ENCODE data around the gene DESI1.
"Not testable (repeated sequence)": the region's sequence is repeated elsewhere in the genome, so short reads cannot be mapped to it uniquely, and the experiment has no call there.

Gene DESI1

GRCh38 chr22:41620589-41621098 lies at the start of gene DESI1:
TSS of gene DESI1 (minus strand) at chr22:41621043. CDS start at chr22:41620839, 204 bp downstream.
- no peaks in the 10 kb centered on the region for H3K9me3 Mint-ChIP-seq
- peak within 1 kb of the TSS; percentile 100 for H3K27ac Mint-ChIP-seq
- H3K4me3 Mint-ChIP-seq = peak within 1 kb of the TSS; percentile 99
- peaks cover 47% of the 10 kb centered on the region for H3K36me3 Mint-ChIP-seq (ENCODE audit: low read depth)
- peaks cover 56% of the 10 kb centered on the region for H3K4me1 Mint-ChIP-seq (ENCODE audit: low read depth)
- no peaks in the 10 kb centered on the region for H3K27me3 Mint-ChIP-seq

DNA sequence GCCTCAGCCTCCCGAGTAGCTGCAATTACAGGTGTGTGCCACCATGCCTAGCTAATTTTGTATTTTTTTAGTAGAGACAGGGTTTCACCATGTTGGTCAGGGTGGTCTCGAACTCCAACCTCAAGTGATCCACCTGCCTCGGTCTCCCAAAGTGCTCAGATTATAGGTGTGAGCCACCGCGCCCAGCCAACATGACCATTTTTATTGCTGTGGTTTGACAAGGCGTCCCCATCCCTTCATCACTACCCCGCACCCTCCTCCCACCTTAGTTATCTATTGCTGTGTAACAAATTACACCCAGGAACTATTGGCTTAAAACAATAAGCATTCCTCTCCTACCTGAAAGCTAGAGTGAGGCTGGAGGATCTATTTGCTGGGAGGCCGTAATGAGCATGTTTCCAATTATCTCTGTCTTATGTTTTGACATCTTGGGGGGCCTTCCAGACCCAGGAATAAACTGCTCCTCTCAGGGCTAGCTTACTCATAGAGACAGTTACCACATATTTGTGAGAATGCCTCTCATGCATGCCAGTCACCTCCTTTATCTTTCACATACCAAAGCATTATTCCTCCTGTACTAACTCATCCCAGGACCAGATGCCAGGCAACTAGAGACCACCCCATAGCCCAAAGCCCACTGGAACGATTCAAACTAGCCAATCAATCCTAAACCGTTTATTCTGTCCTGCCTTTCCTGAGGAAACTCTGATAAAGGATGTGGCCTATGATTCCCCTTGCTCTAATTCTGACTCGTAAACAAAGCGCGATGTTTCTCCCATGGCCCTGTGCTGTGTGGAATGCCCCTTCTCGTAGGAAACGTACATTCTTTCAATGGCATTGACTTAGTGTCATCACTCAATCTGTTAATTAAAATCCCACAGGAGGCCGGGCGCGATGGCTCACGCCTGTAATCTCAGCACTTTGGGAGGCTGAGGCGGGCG lies 48.4 kb upstream of the DESI1 start:
- Mint-ChIP-seq H3K9me3 (no peaks in the 10 kb centered on the region), H3K27ac (peak overlapping the region; percentile 10), H3K27me3 (no peaks in the 10 kb centered on the region), H3K36me3 (ENCODE audit: low read depth) (peaks cover 39% of the 10 kb centered on the region), H3K4me1 (ENCODE audit: low read depth) (peaks cover 6% of the 10 kb centered on the region), H3K4me3 (no peak overlapping the region)

GRCh38 chr22:41664951-41665350 lies 44.1 kb upstream of the DESI1 start:
- no peak overlapping the region for H3K4me3 Mint-ChIP-seq
- H3K36me3 Mint-ChIP-seq (ENCODE audit: low read depth) = peaks cover 57% of the 10 kb centered on the region
- H3K4me1 Mint-ChIP-seq (ENCODE audit: low read depth) = peaks cover 6% of the 10 kb centered on the region
- no peak overlapping the region for H3K27ac Mint-ChIP-seq
- H3K9me3 Mint-ChIP-seq = no peaks in the 10 kb centered on the region
- no peaks in the 10 kb centered on the region for H3K27me3 Mint-ChIP-seq

GRCh38 chr22:41664490-41664889 lies 43.6 kb upstream of the DESI1 start:
- H3K4me3 Mint-ChIP-seq = no peak overlapping the region
- no peaks in the 10 kb centered on the region for H3K9me3 Mint-ChIP-seq
- peaks cover 6% of the 10 kb centered on the region for H3K4me1 Mint-ChIP-seq (ENCODE audit: low read depth)
- H3K27me3 Mint-ChIP-seq = no peaks in the 10 kb centered on the region
- peaks cover 59% of the 10 kb centered on the region for H3K36me3 Mint-ChIP-seq (ENCODE audit: low read depth)
- H3K27ac Mint-ChIP-seq = no peak overlapping the region

GRCh38 chr22:41663594-41663993 lies 42.8 kb upstream of the DESI1 start:
- Mint-ChIP-seq H3K27ac (peak overlapping the region; percentile 61), H3K36me3 (ENCODE audit: low read depth) (peaks cover 60% of the 10 kb centered on the region)
- H3K27me3 Mint-ChIP-seq; H3K4me3 Mint-ChIP-seq; H3K4me1 Mint-ChIP-seq (ENCODE audit: low read depth); H3K9me3 Mint-ChIP-seq: not testable (repeated sequence)

DNA sequence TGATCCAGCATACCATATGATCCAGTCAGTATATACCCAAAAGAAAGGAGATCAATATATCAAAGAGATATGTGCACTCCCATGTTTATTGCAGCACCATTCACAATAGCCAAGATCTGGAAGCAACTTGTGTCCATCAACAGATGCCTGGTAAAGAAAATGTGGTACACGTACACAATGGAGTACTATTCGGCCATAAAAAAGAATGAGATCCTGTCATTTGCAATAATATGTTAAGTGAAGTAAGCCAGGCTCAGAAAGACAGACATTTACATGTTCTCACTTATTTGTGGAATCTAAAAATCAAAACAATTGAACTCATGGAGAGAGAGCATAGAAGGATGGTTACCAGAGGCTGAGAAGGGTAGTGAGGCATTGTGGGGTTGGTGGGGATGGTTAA lies 40.9 kb upstream of the DESI1 start:
- no peaks in the 10 kb centered on the region for H3K9me3 Mint-ChIP-seq
- peaks cover 69% of the 10 kb centered on the region for H3K36me3 Mint-ChIP-seq (ENCODE audit: low read depth)
- no peaks in the 10 kb centered on the region for H3K27me3 Mint-ChIP-seq
- peaks cover 4% of the 10 kb centered on the region for H3K4me1 Mint-ChIP-seq (ENCODE audit: low read depth)
- H3K27ac Mint-ChIP-seq = no peak overlapping the region
- no peak overlapping the region for H3K4me3 Mint-ChIP-seq

GRCh38 chr22:41661088-41661487 lies 40.2 kb upstream of the DESI1 start:
- Mint-ChIP-seq H3K27me3 (no peaks in the 10 kb centered on the region), H3K36me3 (ENCODE audit: low read depth) (peaks cover 72% of the 10 kb centered on the region), H3K9me3 (no peaks in the 10 kb centered on the region), H3K27ac (no peak overlapping the region), H3K4me3 (no peak overlapping the region), H3K4me1 (ENCODE audit: low read depth) (no peaks in the 10 kb centered on the region)

- Mint-ChIP-seq H3K9me3 (no peaks in the 10 kb centered on the region), H3K36me3 (ENCODE audit: low read depth) (peaks cover 75% of the 10 kb centered on the region), H3K4me1 (ENCODE audit: low read depth) (no peaks in the 10 kb centered on the region), H3K27ac (peak overlapping the region; percentile 59), H3K27me3 (no peaks in the 10 kb centered on the region), H3K4me3 (no peak overlapping the region)
These were observed 39.6 kb upstream of the DESI1 start for GRCh38 chr22:41660416-41660815.

DNA sequence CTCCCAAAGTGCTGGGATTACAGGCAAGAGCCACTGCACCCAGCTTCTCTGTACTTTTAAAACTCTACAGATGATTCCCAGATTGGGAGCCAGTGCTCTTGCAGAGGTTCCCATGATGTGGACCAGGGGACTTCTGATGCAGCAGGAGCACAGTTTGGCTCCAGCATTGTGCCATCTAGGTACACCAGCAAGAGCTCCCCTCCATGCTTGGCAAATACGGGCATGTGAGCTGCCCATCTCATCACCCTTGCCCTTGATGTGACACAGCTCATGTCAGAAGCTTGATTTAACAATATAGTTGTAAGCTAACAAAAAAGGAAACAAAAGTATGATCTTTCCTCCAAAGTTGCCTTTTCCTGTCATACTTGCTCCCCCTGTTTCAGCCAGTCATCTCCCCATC lies 39.1 kb upstream of the DESI1 start:
- no peak overlapping the region for H3K4me3 Mint-ChIP-seq
- no peaks in the 10 kb centered on the region for H3K4me1 Mint-ChIP-seq (ENCODE audit: low read depth)
- H3K27me3 Mint-ChIP-seq = no peaks in the 10 kb centered on the region
- H3K9me3 Mint-ChIP-seq = no peaks in the 10 kb centered on the region
- peak overlapping the region; percentile 59 for H3K27ac Mint-ChIP-seq
- H3K36me3 Mint-ChIP-seq (ENCODE audit: low read depth) = peaks cover 73% of the 10 kb centered on the region

- no peaks in the 10 kb centered on the region for H3K27me3 Mint-ChIP-seq
- no peaks in the 10 kb centered on the region for H3K4me1 Mint-ChIP-seq (ENCODE audit: low read depth)
- no peak overlapping the region for H3K4me3 Mint-ChIP-seq
- no peak overlapping the region for H3K27ac Mint-ChIP-seq
- peaks cover 74% of the 10 kb centered on the region for H3K36me3 Mint-ChIP-seq (ENCODE audit: low read depth)
- no peaks in the 10 kb centered on the region for H3K9me3 Mint-ChIP-seq
These were observed 38.0 kb upstream of the DESI1 start for GRCh38 chr22:41658869-41659268.

- H3K9me3 Mint-ChIP-seq = no peaks in the 10 kb centered on the region
- peaks cover 75% of the 10 kb centered on the region for H3K36me3 Mint-ChIP-seq (ENCODE audit: low read depth)
- no peaks in the 10 kb centered on the region for H3K27me3 Mint-ChIP-seq
- H3K27ac Mint-ChIP-seq = no peak overlapping the region
- H3K4me3 Mint-ChIP-seq = no peak overlapping the region
- H3K4me1 Mint-ChIP-seq (ENCODE audit: low read depth) = no peaks in the 10 kb centered on the region
These were observed 36.9 kb upstream of the DESI1 start for GRCh38 chr22:41657709-41658108.

- Mint-ChIP-seq H3K27me3 (no peaks in the 10 kb centered on the region), H3K4me1 (ENCODE audit: low read depth) (no peaks in the 10 kb centered on the region), H3K9me3 (no peaks in the 10 kb centered on the region), H3K4me3 (no peak overlapping the region), H3K27ac (no peak overlapping the region), H3K36me3 (ENCODE audit: low read depth) (peaks cover 75% of the 10 kb centered on the region)
These were observed 35.7 kb upstream of the DESI1 start for GRCh38 chr22:41656556-41656955.

GRCh38 chr22:41654322-41654721 lies 33.5 kb upstream of the DESI1 start:
- Mint-ChIP-seq H3K36me3 (ENCODE audit: low read depth) (peaks cover 67% of the 10 kb centered on the region), H3K27ac (no peak overlapping the region), H3K4me3 (no peak overlapping the region), H3K4me1 (ENCODE audit: low read depth) (no peaks in the 10 kb centered on the region), H3K27me3 (no peaks in the 10 kb centered on the region), H3K9me3 (no peaks in the 10 kb centered on the region)

DNA sequence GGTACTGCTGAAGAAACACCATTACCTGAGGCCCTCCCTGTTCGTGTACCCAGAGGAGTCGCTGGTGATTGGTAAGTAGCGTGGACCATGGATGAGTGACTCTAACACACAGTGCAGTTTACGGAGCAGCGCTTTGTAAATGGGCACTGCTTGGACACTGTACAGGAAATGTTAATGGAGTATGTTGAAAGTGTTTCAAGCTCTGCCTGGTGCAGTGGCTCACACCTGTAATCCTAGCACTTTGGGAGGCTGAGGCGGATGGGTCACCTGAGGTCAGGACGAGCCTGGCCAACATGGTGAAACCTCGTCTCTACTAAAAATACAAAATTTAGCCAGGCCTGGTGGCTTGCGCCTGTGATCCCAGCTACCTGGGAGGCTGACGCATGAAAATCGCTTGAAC lies 30.0 kb upstream of the DESI1 start:
- Mint-ChIP-seq H3K4me1 (ENCODE audit: low read depth) (peaks cover 14% of the 10 kb centered on the region), H3K27me3 (no peaks in the 10 kb centered on the region), H3K36me3 (ENCODE audit: low read depth) (peaks cover 71% of the 10 kb centered on the region), H3K4me3 (no peak overlapping the region), H3K27ac (no peak overlapping the region), H3K9me3 (no peaks in the 10 kb centered on the region)

DNA sequence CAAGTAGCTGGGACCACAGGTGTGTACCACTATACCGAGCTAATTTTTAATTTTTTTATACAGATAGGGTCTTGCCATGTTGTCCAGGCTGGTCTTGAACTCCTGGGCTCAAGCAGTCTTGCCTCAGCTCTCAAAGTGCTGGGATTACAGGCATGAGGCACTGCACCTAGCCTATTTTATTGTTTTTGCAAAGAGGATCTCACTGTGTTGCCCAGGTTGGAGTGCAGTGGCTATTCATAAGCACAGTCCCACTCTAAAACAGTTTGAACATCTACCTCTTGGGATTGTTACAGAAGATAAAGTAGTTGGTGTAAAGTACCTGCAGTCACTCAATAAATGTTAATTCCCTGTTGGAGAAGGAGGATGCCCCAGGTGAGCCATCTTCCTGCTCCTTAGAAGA lies 29.4 kb upstream of the DESI1 start:
- Mint-ChIP-seq H3K4me3 (no peak overlapping the region), H3K27ac (no peak overlapping the region), H3K36me3 (ENCODE audit: low read depth) (peaks cover 68% of the 10 kb centered on the region), H3K27me3 (no peaks in the 10 kb centered on the region), H3K9me3 (no peaks in the 10 kb centered on the region), H3K4me1 (ENCODE audit: low read depth) (peaks cover 14% of the 10 kb centered on the region)

All from stimulated activated naive CD8-positive, alpha-beta T cell treated with anti-CD3 and anti-CD28 coated beads, Interleukin-15, Interleukin-2, amounts not matched to agents 100 ng/mL and 50 ng/mL, for 24 hours (primary cell).